ENCODE data around the gene CYP2U1.

DNA sequence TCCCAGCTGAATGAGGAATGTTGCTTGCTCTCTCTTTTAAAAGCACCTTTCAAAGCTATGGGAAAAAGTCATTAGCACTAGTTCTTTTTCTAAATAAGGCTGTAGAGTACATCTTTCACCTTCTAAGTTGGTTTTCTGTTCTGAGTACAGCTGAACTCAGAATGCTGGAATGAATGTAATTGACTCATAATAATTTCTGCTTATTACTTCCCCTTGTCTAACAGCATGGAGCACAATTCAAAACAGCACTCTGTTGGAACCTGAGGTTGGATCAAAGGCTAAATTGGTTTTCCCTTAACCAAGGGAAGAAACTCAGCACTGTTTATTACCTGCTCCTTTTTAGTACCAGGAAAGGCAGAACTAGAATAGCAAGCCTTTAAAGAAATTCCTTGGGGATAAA lies 33.5 kb upstream of the CYP2U1 start:
- TF ChIP-seq, protein P1, sequence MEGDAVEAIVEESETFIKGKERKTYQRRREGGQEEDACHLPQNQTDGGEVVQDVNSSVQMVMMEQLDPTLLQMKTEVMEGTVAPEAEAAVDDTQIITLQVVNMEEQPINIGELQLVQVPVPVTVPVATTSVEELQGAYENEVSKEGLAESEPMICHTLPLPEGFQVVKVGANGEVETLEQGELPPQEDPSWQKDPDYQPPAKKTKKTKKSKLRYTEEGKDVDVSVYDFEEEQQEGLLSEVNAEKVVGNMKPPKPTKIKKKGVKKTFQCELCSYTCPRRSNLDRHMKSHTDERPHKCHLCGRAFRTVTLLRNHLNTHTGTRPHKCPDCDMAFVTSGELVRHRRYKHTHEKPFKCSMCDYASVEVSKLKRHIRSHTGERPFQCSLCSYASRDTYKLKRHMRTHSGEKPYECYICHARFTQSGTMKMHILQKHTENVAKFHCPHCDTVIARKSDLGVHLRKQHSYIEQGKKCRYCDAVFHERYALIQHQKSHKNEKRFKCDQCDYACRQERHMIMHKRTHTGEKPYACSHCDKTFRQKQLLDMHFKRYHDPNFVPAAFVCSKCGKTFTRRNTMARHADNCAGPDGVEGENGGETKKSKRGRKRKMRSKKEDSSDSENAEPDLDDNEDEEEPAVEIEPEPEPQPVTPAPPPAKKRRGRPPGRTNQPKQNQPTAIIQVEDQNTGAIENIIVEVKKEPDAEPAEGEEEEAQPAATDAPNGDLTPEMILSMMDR (IDR thresholded peaks at IDR 0.05): no peak
- TF ChIP-seq POLR2A (IDR thresholded peaks at IDR 0.05): no peak
